OCI-LY1 (cell line): ENCODE results near the gene ARHGEF28.

Experiments
- EZH2 ChIP-seq: fragments of 200-600 bp; sonication (generic), shearing (Covaris generic); IDR thresholded peaks from 2 replicates; pipeline ENCODE4 v1.8.0; 2017; ENCODE audit warnings: borderline replicate concordance, mixed run types, mild to moderate bottlenecking, antibody characterized with exemption, low read length, moderate library complexity, mixed read lengths
- TF ChIP-seq, protein P1 (sequence below): fragments of 200-600 bp; sonication (generic), shearing (Covaris generic); IDR thresholded peaks from 2 replicates; pipeline ENCODE4 v1.5.1; 2017; ENCODE audit warnings: mild to moderate bottlenecking, antibody characterized with exemption, low read length, moderate library complexity, mixed read lengths

DNA sequence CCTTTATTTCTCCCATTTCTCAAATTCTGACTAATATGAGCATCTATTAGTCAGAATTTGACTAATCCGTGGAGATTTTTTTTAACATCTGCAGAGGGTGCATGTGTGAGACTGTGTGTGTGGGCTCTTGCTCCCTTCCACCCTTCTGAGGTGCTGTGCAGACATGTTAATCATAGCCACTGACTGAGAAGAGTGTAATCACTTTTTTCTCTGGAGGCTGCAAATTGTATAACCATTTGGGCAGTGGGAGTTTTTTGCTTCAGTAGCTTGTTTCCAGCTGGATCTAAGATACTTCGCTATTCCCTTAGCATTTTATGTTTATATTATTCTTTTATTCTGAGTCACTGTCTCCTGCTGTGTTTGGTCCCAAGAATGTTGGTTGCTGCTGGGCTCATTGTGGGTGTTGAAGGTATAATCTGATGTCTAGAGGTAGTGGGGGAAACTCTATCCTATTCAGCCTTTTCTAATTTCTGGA lies 66.2 kb downstream of the ARHGEF28 start:
- TF ChIP-seq, protein P1, sequence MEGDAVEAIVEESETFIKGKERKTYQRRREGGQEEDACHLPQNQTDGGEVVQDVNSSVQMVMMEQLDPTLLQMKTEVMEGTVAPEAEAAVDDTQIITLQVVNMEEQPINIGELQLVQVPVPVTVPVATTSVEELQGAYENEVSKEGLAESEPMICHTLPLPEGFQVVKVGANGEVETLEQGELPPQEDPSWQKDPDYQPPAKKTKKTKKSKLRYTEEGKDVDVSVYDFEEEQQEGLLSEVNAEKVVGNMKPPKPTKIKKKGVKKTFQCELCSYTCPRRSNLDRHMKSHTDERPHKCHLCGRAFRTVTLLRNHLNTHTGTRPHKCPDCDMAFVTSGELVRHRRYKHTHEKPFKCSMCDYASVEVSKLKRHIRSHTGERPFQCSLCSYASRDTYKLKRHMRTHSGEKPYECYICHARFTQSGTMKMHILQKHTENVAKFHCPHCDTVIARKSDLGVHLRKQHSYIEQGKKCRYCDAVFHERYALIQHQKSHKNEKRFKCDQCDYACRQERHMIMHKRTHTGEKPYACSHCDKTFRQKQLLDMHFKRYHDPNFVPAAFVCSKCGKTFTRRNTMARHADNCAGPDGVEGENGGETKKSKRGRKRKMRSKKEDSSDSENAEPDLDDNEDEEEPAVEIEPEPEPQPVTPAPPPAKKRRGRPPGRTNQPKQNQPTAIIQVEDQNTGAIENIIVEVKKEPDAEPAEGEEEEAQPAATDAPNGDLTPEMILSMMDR: no peak
- no peak for TF ChIP-seq EZH2
